GM21515 (cell line): Measurements from ENCODE around the gene NUDT22.
A peak's percentile ranks its signal among the peaks of the same experiment; 100 is the strongest.

Experiments used
- ATAC-seq: cut with Tn5 transposase; IDR thresholded peaks from one replicate; pipeline ENCODE4 v1.9.1; 2021; ENCODE audit not compliant: unreplicated experiment

Gene NUDT22

DNA sequence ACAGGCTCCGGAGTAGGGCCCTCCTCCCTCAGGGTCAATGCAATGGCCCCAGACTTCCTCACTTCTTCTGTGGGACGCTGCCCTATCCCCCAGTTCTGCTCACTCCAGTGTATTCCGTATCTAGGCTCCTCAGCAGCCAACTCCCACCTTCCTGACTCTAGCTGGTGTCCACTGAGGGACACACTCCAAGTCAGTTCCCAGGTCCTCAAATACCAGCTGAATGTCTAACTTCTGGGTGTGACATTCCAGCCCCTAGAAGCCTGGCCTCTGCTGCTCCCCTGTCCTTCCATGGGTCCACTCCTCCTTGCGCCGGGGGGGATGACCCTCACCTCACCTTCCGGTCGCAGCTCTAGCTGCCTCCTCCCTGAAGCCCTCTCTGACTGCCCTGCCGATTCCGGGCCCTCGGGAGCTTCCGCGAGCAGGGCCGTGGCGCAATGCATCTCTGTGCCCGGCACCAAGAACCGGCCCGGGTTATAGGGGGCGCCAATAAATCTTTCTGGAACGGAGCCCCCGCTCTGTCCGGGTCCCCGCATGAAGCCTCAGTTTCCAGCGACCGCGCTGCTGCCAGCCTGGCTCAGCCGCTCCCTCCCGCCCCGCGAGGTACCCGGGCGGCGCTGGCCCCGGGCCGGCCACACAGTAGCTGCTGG, 42.9 kb downstream of the NUDT22 start:
- ATAC-seq, result peak; percentile 17

DNA sequence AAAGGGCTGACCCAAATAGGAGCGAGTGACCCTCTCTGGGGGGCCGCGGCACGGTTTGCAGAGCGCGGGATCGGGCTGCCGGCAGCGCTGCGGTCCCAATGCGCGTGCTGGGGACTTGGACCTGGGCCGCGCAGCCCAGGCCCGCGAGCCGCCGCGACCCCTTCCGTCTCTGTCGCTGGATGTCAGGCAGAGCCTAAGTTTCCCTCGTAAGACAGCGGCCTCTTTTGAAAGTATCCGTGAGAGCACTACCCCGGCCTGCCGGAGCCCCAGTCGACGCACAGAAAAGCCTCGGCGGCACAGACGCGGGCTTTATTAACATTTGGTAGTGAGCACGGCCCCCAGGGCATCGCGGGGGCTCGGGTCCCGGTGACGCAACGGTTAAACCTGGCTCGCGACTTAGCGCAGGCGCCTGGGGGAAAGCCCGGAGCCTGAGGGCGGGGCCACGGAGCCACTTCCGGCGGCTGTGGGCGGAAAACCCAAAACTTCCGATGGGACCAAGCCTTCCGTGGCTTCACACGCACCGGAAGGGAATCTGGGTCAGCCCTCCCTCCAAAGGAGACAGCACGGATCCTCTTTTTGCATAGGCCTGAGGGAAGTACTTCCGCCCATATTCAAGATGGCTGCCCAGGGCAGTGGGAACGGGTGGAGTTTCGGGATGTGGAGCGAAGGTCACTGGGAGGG, 43.6 kb downstream of the NUDT22 start:
- peak; percentile 57 for ATAC-seq

DNA sequence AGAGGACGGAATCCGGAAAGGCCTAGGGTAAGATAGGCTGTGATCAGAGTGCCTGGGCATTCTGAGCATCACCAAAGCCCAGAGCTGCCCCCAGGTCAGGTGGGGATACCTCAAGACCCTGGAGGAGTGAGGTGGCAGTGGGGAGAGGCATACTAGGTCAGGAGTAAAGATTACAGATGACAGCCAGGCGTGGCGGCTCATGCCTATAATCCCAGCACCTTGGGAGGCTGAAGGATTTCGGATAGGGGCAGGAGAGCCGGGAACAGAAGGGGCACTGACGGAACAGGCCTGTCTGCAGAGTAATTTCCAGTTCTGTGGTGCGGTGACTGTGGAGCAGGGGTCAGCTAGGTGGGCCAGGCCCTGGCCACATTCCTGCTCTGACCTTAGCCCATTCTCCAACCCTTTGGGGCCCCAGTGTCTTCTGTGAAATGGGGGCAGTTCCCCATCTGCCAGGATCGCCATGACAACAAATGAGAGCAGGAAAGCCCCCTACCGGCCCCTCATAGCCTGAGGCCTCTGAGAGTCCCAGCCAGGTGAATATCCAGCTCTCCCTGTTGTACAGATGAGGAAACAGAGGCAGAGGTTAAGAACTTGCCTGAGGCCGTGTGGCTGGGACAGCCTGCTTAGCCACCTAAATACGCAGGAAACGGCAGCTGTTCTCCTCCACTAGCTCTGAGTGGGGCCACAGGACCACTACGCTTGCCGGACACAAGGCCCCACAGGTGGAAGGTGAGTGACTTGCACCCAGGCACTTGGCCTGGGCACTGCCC, 49.1 kb downstream of the NUDT22 start:
- no peak for ATAC-seq

DNA sequence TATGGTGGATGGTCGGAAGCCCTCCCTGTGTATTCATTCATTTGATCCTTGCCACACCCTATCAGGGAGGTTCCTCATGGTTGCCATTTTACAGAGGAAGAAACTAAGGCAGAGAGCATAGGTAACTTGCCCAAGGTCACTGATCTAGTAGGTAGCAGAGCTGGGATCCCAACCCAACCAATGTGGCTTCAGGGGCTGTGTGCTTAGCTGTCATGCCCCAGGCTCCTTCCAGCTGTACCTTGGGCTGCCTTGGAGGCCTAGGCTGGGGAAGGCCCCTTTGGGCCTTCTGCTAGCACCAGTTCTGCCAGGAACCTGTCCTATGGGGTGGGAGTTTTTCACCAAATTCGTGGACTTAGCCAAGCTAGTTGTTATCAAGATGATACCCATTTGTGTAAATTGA, 49.8 kb downstream of the NUDT22 start:
- ATAC-seq, result no peak

DNA sequence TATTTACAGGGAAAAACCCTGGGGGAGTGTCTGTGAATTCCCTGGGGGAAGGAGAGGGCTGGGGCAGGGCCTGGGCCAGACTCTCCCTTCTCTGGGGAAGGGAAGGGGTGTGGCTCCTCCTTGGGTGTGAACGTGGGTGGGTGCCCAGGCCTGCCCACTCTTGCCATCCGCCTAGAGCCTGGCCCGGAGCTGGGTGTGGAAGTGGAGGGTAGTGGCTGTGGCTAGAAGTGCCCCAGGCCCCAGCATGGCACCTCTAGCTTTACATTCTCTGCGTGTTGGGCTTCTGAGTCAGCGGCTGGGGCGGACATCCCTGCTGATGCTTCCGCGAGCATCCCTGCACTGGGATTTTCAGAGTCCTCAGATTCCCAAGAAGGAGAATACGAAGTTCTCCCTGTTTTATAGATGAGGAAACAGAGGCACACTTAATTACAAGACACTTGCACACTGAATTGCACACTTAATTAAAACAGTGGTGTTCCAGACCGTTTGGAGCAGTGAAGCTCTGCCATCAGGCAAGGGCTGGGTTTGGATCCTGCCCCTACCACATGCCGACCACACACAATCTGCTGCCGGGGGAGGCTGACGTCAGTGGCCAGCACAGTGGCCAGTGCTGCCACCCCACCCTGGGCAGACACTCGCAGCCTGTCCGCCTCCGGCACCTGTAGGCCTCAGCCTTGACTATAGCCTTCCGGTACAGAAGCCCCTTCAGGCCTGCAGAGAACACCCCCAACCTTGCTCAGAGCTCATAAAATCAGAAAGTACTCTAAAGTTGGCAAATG, 50.8 kb downstream of the NUDT22 start:
- ATAC-seq, result no peak

DNA sequence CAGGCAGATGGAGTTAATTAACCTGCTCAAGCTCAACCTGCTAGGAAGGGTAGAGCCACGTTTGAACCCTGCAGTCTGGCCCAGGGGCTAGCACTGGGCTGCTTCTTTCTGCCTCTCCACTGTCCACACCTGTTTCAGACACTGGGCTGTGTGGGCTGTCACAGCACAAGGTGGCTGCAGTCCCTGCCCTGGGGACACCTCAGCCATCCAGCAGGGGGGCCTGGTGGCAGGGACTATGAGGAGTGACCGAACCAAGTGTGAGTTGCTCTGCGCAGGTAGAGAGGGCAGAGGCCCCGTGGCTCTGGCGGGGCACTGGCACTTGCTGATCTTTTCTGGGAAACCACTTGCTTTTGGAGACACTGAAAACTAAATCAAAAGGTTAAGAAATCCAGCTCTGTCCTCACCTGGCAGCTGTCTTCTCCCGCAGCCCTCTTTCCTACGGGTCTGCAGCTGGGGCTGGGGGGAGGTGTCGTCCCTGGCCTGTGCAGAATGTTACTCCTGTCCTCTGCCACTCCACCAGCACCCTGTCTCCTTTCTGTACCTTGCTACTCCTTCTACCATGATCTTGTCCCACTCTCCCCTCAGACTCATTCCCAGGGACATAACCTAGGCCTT, 52.6 kb downstream of the NUDT22 start:
- no peak for ATAC-seq
